Tracheal epithelial cell (primary cell): ENCODE results near the gene LDHA. TPM values are rescaled to one million over a fixed set of nuclear protein-coding genes. Genes with fewer than 3 reads are reported as not detected.

Experiments
- total RNA-seq: library from RNA; depleted of rRNA; stranded (reverse); fragments of >200 nt; gene quantifications from 2 replicates; pipeline ENCODE4 v1.2.1, GENCODE V29; 2014

LDHA gene
- 1,031 and 1,474 TPM in 2 replicates for total RNA-seq

GRCh38 chr11:18394275-18394927 lies at the start of gene LDHA:
Gene LDHA (plus strand): TSS chr11:18394563. CDS start chr11:18396843, 2,280 bp downstream.

GRCh38 chr11:18455686-18456372 lies 61.5 kb downstream of the LDHA start, which contains the start of gene LDHAL6A:
Gene LDHAL6A (plus strand): TSS chr11:18455856. CDS start chr11:18456681, 825 bp downstream.

Other genes with a start within 250 kb of the LDHA start
- gene MRGPRX4, start 221.7 kb upstream of the LDHA start, total RNA-seq = not detected in 2 replicates
- gene SAA4, start 157.8 kb upstream of the LDHA start, total RNA-seq = 1.9 TPM in 1 of 2 replicates, not detected in the other
- gene SAA2, start 145.9 kb upstream of the LDHA start, total RNA-seq = 2.1 and 54.2 TPM in 2 replicates
- gene SAA1, start 128.3 kb upstream of the LDHA start, total RNA-seq = 3.2 and 53.7 TPM in 2 replicates
- 49.0 and 59.8 TPM in 2 replicates for gene HPS5, start 72.4 kb upstream of the LDHA start, total RNA-seq
- gene GTF2H1, start 72.0 kb upstream of the LDHA start, total RNA-seq = 80.2 and 89.1 TPM in 2 replicates
- 0.43 and 0.48 TPM in 2 replicates for gene LDHC, start 17.8 kb downstream of the LDHA start, total RNA-seq
- gene LDHAL6A, start 61.3 kb downstream of the LDHA start, total RNA-seq = not detected in 2 replicates
- gene TSG101, start 132.4 kb downstream of the LDHA start, total RNA-seq = 54.5 and 59.7 TPM in 2 replicates
- 21.7 and 32.0 TPM in 2 replicates for gene UEVLD, start 194.2 kb downstream of the LDHA start, total RNA-seq
- gene MISFA, start 205.2 kb downstream of the LDHA start, total RNA-seq = 1.9 TPM in 1 of 2 replicates, not detected in the other
- 11.5 and 16.9 TPM in 2 replicates for gene SPTY2D1, start 239.8 kb downstream of the LDHA start, total RNA-seq